ENCODE data around the gene IL21R. TPM values are rescaled to one million over a fixed set of nuclear protein-coding genes. Genes with fewer than 3 reads are reported as not detected.
"Not testable (repeated sequence)": the region's sequence is repeated elsewhere in the genome, so short reads cannot be mapped to it uniquely, and the experiment has no call there.

The IL21R gene
- polyA plus RNA-seq, 10 donors, result 0.13 to 1.0 (median 0.31) TPM

GRCh38 chr16:27426423-27427408 lies 24.7 kb downstream of the IL21R start:
- peak in 1 of 3 donors; percentile 59 for DNase-seq

GRCh38 chr16:27427538-27427937 lies 25.6 kb downstream of the IL21R start:
- no peak for DNase-seq

GRCh38 chr16:27428026-27428785 lies 26.2 kb downstream of the IL21R start:
- no peak for DNase-seq

GRCh38 chr16:27429330-27429871 lies 27.4 kb downstream of the IL21R start:
- no peak for DNase-seq

DNA sequence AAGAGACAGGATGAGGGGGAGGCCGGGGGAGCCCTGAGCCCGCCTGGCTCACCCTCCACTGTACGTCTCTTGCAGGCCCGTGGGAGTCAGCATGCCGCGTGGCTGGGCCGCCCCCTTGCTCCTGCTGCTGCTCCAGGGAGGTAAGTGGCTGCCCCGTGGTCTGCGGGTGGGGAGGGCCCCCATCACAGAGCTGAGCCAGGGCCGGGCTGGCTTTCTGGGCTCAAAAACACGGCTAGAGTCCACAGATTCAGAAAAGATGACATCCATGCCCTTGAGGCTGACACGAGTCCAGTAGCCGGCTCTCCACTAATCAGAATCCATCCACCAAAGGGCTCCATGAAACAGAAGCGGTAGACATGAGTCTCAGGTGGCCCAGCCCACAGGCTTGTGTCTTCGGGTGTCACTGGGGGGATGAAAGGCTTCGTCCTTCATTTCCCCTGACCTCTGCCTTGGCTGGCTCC lies 28.0 kb downstream of the IL21R start:
- no peak for DNase-seq

- no peak for DNase-seq
Observed at GRCh38 chr16:27430512-27430911, 28.5 kb downstream of the IL21R start.

GRCh38 chr16:27430923-27431484 lies 29.0 kb downstream of the IL21R start:
- no peak for DNase-seq

- no peak for DNase-seq
Observed at GRCh38 chr16:27431773-27432532, 30.0 kb downstream of the IL21R start.

DNA sequence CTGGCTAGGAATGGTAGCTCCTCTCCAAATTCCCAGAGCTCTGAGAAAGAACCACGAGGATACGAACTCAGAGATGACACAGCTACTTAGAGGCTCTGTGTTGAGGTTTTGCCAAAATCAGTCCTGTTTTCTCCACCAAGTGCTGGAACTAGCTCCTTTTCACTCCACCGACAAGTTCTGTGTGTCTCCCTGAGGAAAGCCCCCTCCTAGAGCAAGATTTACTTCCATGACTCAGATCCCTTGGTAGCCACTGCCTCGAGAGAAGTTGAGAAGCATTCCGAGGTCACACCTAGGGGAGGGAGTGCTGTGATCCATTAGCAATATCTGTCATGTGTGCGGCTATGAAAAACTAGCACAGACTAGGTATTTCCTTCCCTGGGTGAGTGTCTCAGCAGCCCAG lies 30.6 kb downstream of the IL21R start:
- DNase-seq, result peak in 1 of 3 donors; percentile 69

DNA sequence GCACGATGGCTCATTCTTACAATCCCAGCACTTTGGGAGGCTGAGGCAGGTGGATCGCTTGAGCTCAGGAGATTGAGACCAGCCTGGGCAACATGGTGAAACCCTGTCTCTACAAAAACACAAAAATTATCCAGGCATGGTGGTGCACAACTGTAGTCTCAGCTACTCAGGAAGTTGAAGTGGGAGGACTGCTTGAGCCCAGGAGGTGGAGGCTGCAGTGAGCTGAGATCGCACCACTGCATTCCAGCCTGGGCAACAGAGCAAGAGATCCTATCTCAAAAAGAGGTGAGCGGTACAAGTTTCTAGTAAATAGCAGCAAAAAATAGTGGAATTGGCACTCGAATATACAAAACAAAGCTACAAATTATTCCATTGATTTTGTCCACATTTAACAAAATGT lies 31.2 kb downstream of the IL21R start:
- DNase-seq, result not testable (repeated sequence)

GRCh38 chr16:27433636-27434035 lies 31.7 kb downstream of the IL21R start:
- DNase-seq, result no peak

DNA sequence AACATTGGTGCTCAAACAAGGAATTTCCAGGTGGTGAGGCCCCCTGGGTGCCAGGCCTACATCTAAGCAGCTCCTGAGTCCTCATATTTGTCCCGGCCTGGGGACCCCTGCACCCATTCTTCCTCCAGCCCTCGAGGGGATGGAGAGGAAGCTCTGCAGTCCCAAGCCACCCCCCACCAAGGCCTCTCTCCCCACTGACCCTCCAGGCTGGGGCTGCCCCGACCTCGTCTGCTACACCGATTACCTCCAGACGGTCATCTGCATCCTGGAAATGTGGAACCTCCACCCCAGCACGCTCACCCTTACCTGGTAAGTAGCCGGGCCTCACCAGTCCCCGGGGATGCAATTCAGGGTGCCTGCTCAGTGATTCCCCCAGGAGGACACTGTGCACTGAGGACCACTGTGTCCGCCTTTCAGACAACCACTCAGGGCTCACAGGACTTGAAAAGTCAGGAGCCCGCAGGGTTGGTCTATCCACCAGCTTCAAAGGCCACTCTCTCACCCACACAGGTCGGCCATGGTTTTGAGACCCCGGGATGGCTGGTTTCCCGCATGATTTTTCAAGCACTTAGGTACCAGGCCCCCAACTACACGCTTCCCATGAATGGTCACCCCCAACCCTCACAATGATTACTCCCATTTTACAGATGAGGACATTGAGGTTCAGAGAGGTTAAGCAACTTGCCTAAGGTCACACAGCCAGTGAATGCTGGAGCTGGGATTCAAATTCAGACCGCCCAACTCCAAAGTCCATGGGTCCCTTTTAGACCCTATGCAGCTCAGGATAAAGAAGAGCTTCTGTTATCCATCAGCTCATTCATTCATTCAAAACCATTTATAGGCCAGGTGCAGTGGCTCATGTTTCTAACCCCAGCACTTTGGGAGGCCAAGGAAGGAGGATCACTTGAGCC lies 32.4 kb downstream of the IL21R start:
- DNase-seq, result no peak

GRCh38 chr16:27435146-27435545 lies 33.2 kb downstream of the IL21R start:
- DNase-seq, result not testable (repeated sequence)

DNA sequence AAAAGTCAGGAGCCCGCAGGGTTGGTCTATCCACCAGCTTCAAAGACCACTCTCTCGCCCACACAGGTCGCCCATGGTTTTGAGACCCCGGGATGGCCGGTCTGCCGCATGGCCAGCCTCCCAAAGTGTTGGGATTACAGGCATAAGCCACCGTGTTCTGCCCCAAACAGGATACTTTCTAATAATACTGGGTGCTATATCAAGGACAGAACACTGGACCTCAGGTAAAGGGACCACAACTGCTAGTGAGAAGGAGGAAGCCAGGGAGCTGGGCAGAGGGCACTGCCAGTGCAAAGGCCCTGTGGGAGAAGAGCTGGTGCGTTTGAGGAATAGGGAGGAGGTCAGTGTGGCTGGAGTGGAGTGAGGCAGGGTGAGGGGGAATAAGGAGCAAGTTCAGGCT lies 34.1 kb downstream of the IL21R start:
- no peak for DNase-seq

DNA sequence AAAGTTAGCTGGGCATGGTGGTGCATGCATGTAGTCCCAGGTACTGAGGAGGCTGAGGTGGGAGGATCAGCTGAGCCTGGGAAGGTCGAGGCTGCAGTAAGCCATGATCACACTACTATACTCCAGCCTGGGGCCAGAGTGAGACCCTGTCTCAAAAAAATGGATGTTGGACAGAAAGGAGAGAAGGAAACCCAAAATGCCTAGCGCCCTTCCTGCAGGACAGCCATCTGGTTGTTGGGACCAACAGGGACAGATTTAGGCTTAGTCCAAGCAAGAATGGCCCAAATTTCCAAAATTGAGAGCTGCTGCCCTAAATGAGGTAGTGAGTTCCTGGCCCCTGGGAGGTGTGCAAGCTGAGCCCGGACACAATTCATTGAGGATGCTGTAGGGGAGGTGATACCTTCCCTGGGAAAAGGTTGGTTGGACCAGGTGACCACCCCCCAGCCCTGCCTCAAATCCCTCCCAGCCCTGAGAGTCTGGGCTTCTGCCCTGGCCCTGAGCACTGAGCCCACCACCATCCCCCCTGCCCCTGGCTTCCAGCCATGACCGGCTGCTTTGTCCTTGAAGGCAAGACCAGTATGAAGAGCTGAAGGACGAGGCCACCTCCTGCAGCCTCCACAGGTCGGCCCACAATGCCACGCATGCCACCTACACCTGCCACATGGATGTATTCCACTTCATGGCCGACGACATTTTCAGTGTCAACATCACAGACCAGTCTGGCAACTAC lies 35.1 kb downstream of the IL21R start:
- DNase-seq, result no peak

DNA sequence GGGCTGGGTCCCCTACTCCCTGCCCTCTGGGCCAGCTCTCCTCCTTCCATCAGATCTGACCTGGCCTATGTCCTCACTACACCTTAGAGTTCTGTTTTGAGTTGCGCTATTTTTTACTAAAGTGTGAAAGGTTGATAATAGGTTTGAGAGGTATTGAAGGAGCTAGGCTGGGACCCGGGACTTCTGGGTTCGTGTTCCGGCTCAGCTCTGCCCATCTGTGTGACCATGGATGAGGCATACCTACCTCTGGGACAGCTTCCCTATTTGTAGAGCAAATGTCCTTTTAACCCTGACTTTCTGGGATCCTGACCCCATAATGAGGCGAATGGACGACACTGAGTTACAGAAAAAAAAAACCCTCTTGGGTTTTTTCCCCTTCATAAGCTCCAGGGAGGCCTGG lies 36.0 kb downstream of the IL21R start:
- no peak for DNase-seq

GRCh38 chr16:27439271-27440018 lies 37.5 kb downstream of the IL21R start:
- no peak for DNase-seq

DNA sequence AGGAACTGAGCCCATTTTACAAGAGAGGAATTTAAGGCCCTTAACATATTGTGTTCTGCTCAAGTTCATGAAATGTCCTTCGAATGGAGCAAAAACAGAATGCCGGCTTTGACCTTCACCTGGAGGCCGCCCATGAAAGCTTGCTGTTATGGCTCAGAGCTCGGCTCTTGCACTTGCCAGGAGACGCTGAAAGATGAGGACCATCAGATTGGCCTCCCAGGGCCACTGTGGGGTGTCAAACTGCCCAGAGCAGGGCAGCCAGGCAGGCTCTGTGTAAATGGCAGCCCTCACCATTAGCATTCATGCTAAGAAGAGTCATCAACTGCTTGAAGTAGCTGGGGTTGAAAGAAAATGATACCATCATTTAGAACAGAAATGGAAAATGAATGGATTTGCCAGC lies 39.3 kb downstream of the IL21R start:
- no peak for DNase-seq

GRCh38 chr16:27441998-27442397 lies 40.0 kb downstream of the IL21R start:
- no peak for DNase-seq

All from muscle of back (tissue), 11 donors.